Neural crest cell (in vitro differentiated cells): ENCODE results near the gene AP3S1. TPM values are rescaled to one million over a fixed set of nuclear protein-coding genes. Genes with fewer than 3 reads are reported as not detected.
"Not testable (repeated sequence)": the region's sequence is repeated elsewhere in the genome, so short reads cannot be mapped to it uniquely, and the experiment has no call there.

Experiments used
- DNase-seq: peaks from one replicate; pipeline ENCODE4 v3.0.0; 2021; ENCODE audit warnings: low read depth, mixed read lengths, low spot score
- H3K27ac Mint-ChIP-seq: one replicate; pipeline ENCODE4 v1.8.0; 2021; ENCODE audit warnings: mild to moderate bottlenecking, mixed read lengths; ENCODE audit not compliant: unreplicated experiment
- H3K27me3 Mint-ChIP-seq: 2 replicates; pipeline ENCODE4 v1.8.0; 2021; ENCODE audit warnings: low read depth, mild to moderate bottlenecking, mixed read lengths
- H3K36me3 Mint-ChIP-seq: 2 replicates; pipeline ENCODE4 v1.8.0; 2021; ENCODE audit warnings: low read depth, mild to moderate bottlenecking, mixed read lengths
- H3K4me1 Mint-ChIP-seq: 2 replicates; pipeline ENCODE4 v1.8.0; 2021; ENCODE audit warnings: mixed read lengths
- H3K4me3 Mint-ChIP-seq: one replicate; pipeline ENCODE4 v1.8.0; 2021; ENCODE audit warnings: mild to moderate bottlenecking, mixed read lengths
- H3K9me3 Mint-ChIP-seq: 2 replicates; pipeline ENCODE4 v1.8.0; 2021; ENCODE audit warnings: mixed read lengths
- total RNA-seq: library from RNA; stranded (reverse); gene quantifications from 2 replicates; pipeline ENCODE4 v1.2.1, GENCODE V29; 2021
- TF ChIP-seq, protein P1 (sequence below): fragments of 200-600 bp; sonication (generic); conservative IDR thresholded peaks from 2 replicates; pipeline ENCODE4 v1.5.0; 2021; ENCODE audit warnings: antibody characterized with exemption, mild to moderate bottlenecking

The AP3S1 gene
- total RNA-seq, 1 donor from 2014 or later = 74.9 TPM

DNA sequence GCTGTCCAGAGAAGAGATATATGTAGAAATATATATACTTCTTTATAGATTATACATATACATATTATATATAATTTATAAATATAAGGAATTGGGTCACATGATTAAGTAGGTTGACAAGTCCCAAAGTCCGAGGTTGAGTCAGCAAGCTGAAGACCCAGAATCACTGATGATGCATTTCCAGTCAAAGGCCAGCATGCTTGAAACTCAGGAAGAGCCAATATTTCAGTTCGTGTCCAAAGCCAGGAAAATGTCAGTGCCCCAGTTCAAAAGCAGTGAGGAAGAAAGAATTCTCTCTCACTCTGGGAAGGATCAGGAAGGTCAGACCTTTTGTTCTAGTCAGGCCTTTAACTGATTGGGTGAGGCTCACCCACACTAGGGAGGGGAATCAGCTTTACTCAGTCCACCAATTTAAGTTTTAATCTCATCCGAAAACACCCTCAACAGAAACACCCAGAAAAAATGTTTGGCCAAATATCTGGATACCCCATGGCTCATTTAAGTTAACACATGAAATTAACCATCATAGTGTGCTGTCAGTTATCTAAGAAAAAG is 78.5 kb downstream of the AP3S1 start:
- no peaks in the 10 kb centered on the region for H3K27me3 Mint-ChIP-seq
- no peak overlapping the region for H3K27ac Mint-ChIP-seq
- no peaks in the 10 kb centered on the region for H3K36me3 Mint-ChIP-seq
- H3K9me3 Mint-ChIP-seq = peaks cover 5% of the 10 kb centered on the region
- DNase-seq = no peak
- no peaks in the 10 kb centered on the region for H3K4me1 Mint-ChIP-seq
- no peak overlapping the region for H3K4me3 Mint-ChIP-seq
- TF ChIP-seq, protein P1, sequence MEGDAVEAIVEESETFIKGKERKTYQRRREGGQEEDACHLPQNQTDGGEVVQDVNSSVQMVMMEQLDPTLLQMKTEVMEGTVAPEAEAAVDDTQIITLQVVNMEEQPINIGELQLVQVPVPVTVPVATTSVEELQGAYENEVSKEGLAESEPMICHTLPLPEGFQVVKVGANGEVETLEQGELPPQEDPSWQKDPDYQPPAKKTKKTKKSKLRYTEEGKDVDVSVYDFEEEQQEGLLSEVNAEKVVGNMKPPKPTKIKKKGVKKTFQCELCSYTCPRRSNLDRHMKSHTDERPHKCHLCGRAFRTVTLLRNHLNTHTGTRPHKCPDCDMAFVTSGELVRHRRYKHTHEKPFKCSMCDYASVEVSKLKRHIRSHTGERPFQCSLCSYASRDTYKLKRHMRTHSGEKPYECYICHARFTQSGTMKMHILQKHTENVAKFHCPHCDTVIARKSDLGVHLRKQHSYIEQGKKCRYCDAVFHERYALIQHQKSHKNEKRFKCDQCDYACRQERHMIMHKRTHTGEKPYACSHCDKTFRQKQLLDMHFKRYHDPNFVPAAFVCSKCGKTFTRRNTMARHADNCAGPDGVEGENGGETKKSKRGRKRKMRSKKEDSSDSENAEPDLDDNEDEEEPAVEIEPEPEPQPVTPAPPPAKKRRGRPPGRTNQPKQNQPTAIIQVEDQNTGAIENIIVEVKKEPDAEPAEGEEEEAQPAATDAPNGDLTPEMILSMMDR = no peak

DNA sequence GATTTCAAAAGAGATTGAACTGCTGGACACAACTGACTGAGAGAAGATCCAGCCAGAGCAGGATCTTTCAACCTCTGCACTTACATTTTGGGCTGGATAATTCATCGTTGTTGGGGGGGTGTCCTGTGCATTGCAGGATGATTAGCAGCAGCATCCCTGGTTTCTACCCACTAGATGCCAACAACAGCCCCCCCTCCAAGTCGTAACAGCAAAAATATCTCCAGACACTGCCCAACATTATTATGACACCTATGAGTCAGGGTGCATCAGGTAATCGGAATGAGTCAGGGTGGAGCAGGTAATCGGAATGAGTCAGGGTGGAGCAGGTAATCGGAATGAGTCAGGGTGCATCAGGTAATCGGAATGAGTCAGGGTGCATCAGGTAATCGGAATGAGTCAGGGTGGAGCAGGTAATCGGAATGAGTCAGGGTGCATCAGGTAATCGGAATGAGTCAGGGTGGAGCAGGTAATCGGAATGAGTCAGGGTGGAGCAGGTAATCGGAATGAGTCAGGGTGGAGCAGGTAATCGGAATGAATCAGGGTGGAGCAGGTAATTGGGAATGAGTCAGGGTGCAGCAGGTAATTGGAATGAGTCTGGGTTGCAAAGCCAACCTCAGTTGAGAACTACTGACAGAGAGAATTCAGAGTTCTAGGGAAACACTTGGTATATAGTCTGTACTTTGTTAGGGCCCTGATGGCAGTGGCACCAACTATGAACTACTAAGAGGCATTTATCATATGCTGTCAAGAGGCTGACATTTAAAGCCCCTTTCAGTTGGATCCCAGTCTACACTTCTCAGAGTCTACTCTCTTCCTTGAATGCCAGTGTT is 87.1 kb downstream of the AP3S1 start:
- not testable (repeated sequence) for H3K27me3 Mint-ChIP-seq, H3K4me3 Mint-ChIP-seq, H3K4me1 Mint-ChIP-seq, H3K27ac Mint-ChIP-seq, H3K9me3 Mint-ChIP-seq, H3K36me3 Mint-ChIP-seq, DNase-seq

DNA sequence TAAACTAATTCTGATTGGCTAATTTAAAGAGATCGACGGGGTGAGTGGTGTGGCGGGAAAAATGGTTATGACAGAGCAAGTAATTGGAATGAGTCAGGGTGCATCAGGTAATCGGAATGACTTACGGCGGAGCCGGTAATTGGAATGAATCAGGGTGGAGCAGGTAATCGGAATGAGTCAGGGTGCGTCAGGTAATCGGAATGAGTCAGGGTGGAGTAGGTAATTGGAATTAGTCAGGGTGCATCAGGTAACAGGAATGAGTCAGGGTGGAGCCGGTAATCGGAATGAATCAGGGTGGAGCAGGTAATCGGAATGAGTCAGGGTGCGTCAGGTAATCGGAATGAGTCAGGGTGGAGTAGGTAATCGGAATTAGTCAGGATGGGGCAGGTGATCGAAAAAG is 88.4 kb downstream of the AP3S1 start:
- not testable (repeated sequence) for H3K27ac Mint-ChIP-seq, H3K27me3 Mint-ChIP-seq, H3K36me3 Mint-ChIP-seq, DNase-seq, H3K4me3 Mint-ChIP-seq, H3K4me1 Mint-ChIP-seq, H3K9me3 Mint-ChIP-seq

DNA sequence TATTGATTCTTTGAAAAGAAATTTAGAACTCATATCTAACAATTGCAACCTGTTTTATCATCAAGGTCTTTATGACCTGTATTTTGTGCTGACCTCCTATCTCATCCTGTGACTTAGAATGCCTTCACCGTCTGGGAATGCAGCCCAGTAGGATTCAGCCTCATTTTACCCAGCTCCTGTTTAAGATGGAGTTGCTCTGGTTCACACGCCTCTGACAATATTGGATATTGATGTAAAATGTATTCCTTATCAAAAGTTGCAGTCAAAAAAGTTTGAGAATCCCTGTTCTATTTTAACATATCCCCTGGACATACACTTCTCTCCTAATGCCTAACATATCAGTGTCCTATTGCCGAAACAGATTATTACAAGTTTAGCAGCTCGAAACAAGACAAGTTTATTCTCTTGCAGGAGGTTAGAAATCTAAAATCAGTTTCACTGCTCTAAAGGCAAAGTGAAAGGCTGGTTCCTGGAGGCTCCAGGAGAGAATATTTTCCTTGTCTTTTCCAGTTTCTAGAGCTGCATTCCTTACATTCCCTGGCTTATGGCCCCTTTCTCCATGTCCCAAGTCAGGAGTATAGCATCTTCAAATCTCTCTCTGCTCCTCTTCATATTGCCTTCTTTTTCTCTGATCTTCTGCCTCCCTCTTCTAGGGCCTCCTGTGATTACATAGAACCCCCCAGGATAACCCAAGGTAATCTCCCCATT is 89.0 kb downstream of the AP3S1 start:
- no peak overlapping the region for H3K27ac Mint-ChIP-seq
- H3K9me3 Mint-ChIP-seq = no peaks in the 10 kb centered on the region
- TF ChIP-seq, protein P1 = no peak
- no peak overlapping the region for H3K4me3 Mint-ChIP-seq
- no peaks in the 10 kb centered on the region for H3K4me1 Mint-ChIP-seq
- no peaks in the 10 kb centered on the region for H3K27me3 Mint-ChIP-seq
- H3K36me3 Mint-ChIP-seq = no peaks in the 10 kb centered on the region
- DNase-seq = no peak

DNA sequence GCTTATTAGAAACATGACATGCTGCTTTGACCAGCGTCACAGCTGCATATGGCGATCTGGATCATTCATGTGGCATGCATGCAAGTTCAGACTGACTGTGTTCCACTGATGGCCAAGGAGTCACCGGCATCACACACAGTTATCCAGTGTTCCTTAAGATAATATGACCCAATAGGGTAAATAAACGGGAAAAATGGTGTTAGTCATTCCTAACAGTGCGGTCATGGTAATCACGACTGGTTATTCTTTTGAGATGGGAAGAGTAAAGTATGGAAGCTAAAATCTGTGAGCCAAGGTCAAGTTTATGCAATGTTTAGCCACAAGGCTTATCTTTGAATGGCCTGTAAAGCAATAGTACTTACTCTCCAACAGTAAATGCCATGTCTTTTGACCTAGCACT is 91.3 kb downstream of the AP3S1 start:
- H3K27ac Mint-ChIP-seq = no peak overlapping the region
- H3K36me3 Mint-ChIP-seq = no peaks in the 10 kb centered on the region
- H3K4me3 Mint-ChIP-seq = no peak overlapping the region
- TF ChIP-seq, protein P1 = no peak
- peaks cover 2% of the 10 kb centered on the region for H3K9me3 Mint-ChIP-seq
- no peaks in the 10 kb centered on the region for H3K27me3 Mint-ChIP-seq
- no peaks in the 10 kb centered on the region for H3K4me1 Mint-ChIP-seq
- no peak for DNase-seq

DNA sequence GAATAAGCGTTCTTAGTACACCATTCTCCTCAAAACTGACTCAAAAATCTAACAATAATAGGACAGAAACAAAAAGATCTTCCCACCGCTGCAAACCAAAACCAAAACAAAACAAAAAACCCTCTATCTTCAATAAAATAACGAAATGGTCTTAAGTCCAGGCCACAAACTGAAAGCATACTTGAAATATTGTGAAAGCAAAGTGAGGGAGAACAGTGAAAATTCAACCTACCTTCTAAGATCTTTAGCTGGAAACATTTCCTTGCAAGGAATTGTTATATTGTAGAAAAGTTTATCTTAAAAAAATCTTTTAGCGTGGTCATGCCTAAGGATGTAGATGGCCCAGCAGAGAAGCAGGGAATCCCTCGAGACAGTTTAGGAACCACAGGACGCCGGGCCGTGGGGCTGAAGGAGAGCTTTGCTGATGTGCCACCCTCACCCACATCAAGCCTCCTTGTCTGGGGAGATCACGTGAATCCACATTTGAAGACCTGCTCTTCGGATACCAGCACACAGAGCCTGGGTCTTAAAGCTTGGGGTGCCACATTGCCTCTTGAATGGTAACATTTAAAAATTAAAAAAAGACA is 92.7 kb downstream of the AP3S1 start:
- peaks cover 9% of the 10 kb centered on the region for H3K4me1 Mint-ChIP-seq

More for the DNA sequence above, 92.7 kb downstream of the AP3S1 start:
- Mint-ChIP-seq H3K9me3 (peaks cover 2% of the 10 kb centered on the region), H3K36me3 (no peaks in the 10 kb centered on the region), H3K27me3 (no peaks in the 10 kb centered on the region), H3K4me3 (no peak overlapping the region), H3K27ac (no peak overlapping the region)
- TF ChIP-seq, protein P1 = no peak
- DNase-seq = no peak
